Kidney capillary endothelial cell (primary cell): ENCODE data around the gene TJAP1.
"Not testable (repeated sequence)": the region's sequence is repeated elsewhere in the genome, so short reads cannot be mapped to it uniquely, and the experiment has no call there.

ENCODE experiments used
- DNase-seq: peaks from one replicate; pipeline ENCODE4 v3.0.0-alpha.2; 2018; ENCODE audit warnings: low spot score

The TJAP1 gene

GRCh38 chr6:43481591-43482236 is 4.3 kb downstream of the TJAP1 start:
- no peak for DNase-seq

- DNase-seq: no peak
These were observed 11.4 kb downstream of the TJAP1 start for GRCh38 chr6:43488667-43489276.

- no peak for DNase-seq
These were observed 12.1 kb downstream of the TJAP1 start for GRCh38 chr6:43489277-43490072.

- DNase-seq: no peak
These were observed 13.2 kb downstream of the TJAP1 start for GRCh38 chr6:43490523-43490939.

- no peak for DNase-seq
These were observed 14.6 kb downstream of the TJAP1 start for GRCh38 chr6:43491750-43492661.

GRCh38 chr6:43492673-43493072 is 15.3 kb downstream of the TJAP1 start:
- no peak for DNase-seq

GRCh38 chr6:43493230-43493629 is 15.9 kb downstream of the TJAP1 start:
- no peak for DNase-seq

- DNase-seq: no peak
These were observed 16.5 kb downstream of the TJAP1 start for GRCh38 chr6:43493833-43494232.

GRCh38 chr6:43494321-43494720 is 17.0 kb downstream of the TJAP1 start:
- no peak for DNase-seq

GRCh38 chr6:43494766-43495165 is 17.4 kb downstream of the TJAP1 start:
- DNase-seq: no peak

- no peak for DNase-seq
These were observed 18.1 kb downstream of the TJAP1 start for GRCh38 chr6:43495409-43495941.

- no peak for DNase-seq
These were observed 19.2 kb downstream of the TJAP1 start for GRCh38 chr6:43496370-43497128.

- DNase-seq: no peak
These were observed 19.7 kb downstream of the TJAP1 start for GRCh38 chr6:43497129-43497396.

- no peak for DNase-seq
These were observed 20.3 kb downstream of the TJAP1 start for GRCh38 chr6:43497689-43498088.

GRCh38 chr6:43498291-43498690 is 20.9 kb downstream of the TJAP1 start:
- not testable (repeated sequence) for DNase-seq

GRCh38 chr6:43499028-43499815 is 21.9 kb downstream of the TJAP1 start:
- no peak for DNase-seq

- DNase-seq: no peak
These were observed 23.6 kb downstream of the TJAP1 start for GRCh38 chr6:43500921-43501320.

- no peak for DNase-seq
These were observed 25.3 kb downstream of the TJAP1 start for GRCh38 chr6:43502666-43503065.

GRCh38 chr6:43503443-43503842 is 26.1 kb downstream of the TJAP1 start:
- DNase-seq: no peak

GRCh38 chr6:43504756-43505593 is 27.6 kb downstream of the TJAP1 start:
- no peak for DNase-seq
